NCI-H2029 (cell line): ENCODE data around the gene PROCR.
"Not testable (repeated sequence)": the region's sequence is repeated elsewhere in the genome, so short reads cannot be mapped to it uniquely, and the experiment has no call there.

ENCODE experiments used
- DNase-seq: peaks from one replicate; lab custom pipeline; 2025; lab: John Stamatoyannopoulos, UW

Gene PROCR

DNA sequence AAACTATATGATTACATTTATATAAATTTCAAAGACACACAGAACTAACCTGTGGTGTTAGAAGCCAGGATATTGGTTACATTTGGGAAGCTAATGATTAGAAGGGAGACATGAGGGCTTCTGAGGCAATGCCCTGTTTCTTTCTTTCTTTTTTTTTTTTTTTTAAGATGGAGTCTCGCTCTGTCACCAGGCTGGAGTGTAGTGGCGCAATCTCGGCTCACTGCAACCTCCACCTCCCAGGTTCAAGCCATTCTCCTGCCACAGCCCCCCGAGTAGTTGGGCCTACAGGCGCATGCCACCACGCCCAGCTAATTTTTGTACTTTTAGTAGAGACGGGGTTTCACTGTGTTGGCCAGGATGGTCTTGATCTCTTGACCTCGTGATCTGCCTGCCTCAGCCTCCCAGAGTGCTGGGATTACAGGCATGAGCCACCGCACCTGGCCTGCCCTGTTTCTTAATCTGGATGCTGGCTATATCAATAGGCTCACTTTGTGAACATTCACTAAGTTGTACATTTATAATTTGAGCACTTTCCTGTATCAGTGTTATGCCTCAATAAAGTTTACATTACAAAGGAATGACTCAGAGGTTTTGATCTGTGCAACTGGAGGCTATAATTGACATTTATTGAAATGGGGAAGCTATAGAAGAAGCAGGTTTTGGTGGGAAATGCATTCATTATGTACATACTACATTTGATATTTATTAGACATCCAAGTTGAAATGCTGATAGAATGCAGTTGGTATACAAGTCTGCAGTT, 21.3 kb downstream of the PROCR start:
- not testable (repeated sequence) for DNase-seq

DNA sequence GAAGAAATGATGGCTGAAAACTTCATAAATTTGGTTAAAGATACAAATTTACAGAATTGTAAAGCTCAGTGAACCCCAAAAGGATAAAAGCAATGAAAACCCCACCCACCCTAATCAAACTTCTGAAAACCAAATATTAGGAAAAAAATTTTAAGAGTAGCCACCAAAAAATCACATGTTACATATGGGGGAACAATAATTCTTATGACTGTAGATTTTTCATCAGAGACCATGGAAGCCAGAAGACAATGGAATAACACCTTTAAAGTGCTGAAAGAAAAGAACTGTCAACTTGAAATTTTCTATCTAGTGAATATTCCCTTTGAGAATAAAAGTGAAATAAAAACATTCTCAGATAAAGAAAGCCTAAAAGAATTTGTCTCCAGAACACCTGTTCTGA, 24.4 kb downstream of the PROCR start:
- DNase-seq = no peak

DNA sequence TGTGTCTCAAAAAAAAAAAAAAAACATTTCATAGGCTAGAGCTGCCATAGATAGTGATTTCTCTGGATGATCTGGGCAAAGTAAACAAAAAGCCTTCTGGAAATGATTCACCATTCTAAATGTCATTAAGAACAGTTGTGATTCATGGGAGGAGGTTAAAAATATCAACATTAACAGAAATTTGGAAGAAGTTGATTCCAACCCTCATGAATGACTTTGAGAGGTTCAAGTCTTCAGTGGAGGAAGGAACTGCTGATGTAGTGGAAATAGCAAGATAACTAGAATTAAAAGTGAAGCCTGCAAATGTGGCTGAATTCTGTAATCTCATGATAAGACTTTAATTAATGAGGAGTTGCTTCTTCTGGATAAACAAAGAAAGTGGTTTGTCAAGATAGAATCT, 27.9 kb downstream of the PROCR start:
- DNase-seq = no peak

DNA sequence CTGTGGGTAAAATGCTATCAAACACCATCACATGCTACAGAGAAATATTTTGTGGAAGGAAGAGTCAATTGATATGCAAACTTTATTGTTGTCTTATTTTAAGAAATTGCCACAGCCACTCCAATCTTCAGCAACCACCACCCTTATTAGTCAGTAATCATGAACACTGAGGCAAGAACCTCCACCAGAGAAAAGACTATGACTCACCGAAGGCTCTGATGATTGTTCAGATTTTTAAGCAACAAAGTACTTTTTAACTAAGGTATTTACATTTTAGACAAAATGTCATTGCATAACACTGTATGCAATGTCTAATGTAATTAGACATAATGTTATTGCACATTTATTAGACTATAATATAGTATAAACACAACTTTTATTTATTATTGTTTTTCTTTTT, 28.4 kb downstream of the PROCR start:
- no peak for DNase-seq

DNA sequence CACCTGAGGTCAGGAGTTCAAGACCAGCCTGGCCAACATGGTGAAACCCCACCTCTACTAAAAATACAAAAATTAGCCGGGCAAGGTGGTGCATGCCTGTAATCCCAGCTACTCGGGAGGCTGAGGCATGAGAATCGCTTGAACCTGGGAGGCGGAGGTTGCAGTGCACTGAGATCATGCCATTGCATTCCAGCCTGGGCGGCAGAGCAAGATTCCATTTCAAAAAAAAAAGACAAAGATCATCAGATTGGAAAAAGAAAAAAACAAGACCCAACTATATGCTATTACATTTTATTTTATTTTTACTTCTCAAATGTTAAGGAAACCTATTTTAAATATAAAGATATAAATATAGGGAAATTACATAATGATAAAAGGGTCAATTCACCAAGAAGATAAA, 29.6 kb downstream of the PROCR start:
- not testable (repeated sequence) for DNase-seq

DNA sequence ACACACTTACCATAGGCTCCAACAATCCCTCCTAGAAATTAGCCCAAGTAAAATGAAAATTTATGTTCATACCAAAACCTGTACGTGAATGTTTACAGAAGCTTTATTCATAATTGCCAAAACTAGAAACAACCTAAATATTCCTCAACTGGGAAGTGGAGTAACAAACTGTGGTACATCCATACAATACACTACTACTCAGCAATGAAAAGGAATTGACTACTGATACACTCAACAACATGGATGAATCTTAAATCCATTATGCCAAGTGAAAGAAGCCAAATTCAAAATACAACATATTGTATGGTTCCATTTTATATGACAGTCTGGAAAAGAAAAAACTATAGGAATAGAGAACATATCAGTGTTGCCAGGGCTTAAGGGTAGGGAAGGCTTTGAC, 34.9 kb downstream of the PROCR start:
- DNase-seq = no peak

DNA sequence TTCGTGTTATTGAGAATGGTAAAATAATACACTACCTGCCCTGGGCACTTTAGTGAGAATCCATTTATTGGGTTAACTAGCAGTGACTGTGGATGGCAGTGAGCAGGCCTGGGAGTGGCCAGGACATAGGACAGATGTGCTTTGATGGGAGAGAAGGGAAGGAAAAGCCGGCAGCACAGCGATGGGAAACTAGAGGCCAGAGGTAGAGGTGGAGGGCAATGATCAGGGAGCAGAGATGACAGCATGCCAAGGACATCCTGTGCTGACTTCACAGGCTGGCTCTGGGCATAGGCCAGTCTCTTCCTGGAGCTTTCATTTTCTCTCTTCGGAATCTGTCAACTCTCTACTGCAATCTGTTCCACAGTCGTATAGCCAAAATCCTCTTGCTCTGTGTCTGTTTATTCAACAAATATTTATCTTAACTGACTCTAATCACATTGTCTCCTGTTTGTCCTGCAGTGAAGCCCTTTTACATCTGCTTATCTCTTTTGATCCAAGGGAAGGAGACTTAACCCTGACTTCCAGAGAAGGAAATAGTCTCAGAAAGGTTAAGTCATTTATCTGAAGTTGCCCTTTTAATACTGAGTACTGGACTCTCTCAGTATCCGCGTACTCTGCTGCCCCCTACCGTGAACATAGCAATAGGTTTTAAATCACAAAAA, 36.2 kb downstream of the PROCR start:
- peak; percentile 72 for DNase-seq

DNA sequence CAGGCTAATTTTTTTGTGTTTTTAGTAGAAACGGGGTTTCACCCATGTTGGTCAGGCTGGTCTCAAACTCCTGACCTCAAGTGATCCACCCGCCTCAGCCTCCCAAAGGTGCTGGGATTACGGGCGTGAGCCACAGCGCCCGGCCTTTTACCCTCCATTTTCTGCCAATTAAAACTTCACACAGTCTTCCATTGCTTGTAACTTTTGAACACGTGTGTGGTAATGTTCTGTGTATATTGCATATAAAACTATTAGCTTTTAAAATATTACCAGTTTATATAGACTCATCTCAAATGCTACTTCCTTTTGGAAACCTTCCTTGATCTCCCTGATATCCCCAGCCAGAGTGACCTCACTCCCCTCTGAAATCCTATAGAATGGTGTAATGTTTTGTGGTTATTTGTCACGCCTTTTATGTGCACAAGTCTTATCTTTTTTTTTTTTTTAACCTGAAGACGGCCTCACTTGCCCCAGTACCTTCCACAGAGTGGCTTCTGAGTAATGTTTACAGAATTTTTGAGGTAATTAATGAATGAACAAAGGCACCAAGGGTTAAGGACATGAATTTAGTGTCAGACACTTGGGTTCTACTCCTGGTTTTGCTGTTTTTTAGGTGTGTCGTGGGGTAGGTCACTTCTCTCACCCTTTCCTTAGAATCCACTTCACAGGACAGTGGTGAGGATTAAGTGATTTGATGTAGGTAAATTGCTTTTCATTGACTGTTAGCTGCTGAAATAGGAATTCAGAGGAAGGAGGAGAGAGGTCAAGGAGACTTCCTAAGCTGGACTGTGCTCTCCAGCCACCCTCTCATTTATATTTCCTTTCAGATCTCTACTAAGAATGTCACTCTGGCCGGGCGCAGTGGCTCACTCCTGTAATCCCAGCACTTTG, 43.4 kb downstream of the PROCR start:
- DNase-seq = no peak

DNA sequence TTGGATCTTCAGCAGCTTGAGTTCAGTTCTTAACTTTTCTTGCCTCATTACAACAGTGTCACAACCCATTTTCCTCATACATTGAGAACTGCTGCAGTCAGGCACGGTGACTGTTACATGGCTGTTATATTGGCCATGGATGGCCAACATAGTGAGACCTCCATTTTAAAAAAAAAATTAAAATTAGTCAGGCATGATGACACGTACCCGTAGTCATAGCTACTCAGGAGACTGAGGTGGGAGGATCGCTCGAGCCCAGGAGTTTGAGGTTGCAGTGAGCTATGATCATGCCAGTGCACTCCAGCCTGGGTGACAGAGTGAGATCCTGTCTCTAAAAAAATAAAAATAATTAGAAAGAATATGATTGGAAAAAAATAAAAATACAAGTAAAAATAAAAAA, 44.7 kb downstream of the PROCR start:
- no peak for DNase-seq

DNA sequence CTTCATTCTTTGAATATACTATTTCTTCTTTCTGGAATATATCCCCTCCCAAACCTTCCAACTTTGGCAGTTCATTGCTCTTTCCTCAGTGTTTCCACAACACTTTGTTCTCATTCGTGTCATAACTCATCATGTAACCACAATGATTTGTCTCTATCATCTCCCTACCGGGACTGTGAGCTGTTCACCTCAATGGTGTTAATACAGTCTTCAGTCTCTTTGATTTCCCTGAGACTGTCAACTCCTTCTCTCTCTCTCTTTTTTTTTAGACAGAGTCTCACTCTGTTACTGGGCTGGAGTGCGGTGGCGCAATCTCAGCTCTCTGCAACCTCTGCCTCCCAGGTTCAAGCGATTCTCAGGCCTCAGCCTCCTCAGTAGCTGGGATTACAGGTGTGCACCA, 52.1 kb downstream of the PROCR start:
- DNase-seq = no peak

DNA sequence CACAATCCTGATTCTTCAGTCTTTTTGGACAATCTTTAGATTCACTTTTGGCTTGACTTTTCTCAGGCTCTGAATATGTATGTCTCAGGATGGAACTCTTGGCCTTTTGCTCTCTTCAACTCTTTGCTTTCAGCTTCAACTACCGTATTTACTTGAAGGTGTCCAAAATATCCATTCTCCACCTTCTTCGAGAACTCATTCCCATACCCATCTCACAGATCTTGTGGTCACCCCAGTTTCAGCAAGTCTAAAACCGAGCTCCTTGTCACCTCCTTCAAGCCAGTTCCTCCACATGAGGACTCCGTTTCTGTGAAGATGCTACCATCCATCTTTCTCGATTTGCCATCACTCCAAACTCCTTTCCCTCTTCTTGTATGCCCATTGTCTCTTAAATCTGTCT, 52.7 kb downstream of the PROCR start:
- DNase-seq = no peak

DNA sequence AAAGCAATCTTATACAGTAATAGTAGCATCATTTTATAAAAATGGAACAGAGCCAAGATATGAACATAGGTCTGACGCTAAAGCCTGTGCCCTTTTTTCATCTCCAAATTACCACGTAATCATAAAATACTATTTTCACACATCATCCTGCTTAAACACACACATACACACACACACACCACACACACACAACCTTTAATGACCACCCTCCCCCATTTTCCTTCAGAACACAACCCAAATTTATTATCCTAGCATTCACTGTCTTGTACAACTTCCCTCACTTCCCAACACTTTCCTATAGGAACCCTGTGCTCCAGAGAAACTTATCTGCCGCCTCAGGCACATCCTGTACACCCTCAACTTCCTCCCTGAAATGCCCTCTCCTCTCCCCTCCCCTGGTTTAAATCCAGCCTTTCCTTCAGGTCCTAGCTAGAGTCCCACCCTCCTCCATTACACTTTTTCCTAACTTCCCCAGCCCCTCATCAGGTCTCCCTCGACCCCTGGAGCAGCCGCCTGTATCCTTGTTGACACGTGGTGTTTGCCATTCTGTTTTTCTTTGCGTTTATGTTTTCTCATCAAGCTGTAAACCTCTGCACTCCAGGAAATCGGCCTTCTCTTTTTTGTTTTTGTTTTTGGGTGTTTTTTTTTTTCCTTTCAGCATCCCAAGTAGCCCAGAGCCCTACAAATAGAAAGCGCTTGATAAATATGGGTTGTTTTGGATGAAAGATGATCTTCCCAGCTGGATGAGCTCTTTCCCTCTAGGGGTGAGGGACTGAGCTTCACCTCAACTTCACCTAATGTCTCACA, 53.6 kb downstream of the PROCR start:
- DNase-seq = no peak

DNA sequence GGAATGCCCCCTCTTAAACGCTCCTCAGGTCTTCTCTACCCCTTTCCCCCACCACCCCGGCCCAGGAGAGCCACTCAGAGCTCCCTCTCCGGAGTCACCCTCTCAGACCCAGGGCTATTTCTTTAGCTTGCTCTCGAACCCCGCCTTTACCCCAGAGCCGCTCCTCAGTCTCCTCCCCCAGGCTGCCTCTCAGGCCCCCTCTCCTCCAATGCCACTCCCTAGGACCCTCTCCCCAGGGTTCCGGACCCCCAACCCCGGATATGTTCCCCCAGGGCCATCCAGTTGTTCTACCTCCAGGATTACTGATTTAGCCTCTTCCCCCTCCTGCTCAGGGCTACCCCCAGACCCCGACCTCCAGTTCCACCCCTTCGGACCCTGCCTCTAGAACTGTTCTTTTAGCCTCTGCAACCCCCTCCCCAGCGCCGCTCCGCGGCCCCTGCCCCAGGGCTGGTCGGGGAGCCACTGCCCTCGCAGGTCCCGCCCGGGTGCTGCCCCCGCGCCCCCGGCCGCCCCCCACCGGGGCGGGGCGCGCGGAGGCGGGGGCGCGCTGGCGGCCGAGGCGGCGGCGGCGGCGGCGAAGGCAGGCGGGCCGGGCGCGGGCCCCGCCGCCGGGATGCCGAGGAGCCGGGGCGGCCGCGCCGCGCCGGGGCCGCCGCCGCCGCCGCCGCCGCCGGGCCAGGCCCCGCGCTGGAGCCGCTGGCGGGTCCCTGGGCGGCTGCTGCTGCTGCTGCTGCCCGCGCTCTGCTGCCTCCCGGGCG, 54.4 kb downstream of the PROCR start, which contains the start of gene MMP24:
MMP24 (plus strand) TSS at position 565 of the 758 bp plus-strand sequence; CDS start at position 614, 49 bp downstream.
- DNase-seq = no peak
